Ovary (tissue), 9 donors: Measurements from ENCODE around the gene YDJC. TPM values are rescaled to one million over a fixed set of nuclear protein-coding genes. Genes with fewer than 3 reads are reported as not detected.
A peak's percentile ranks its signal among the peaks of the same experiment; 100 is the strongest.

Experiments
- DNase-seq, 5 donors: peaks; one replicate each; pipeline ENCODE4 v3.0.0-alpha.2; 2019 to 2020
- H3K27ac ChIP-seq, 2 donors: fragments of 200-600 bp; one replicate each; pipeline versions ENCODE4 v1.5.1 to v1.8.0; 2019 to 2022
- H3K27me3 ChIP-seq: fragments of 200-600 bp; one replicate; pipeline ENCODE4 v1.8.0; 2022
- H3K36me3 ChIP-seq: fragments of 200-600 bp; sonication (generic); one replicate; pipeline ENCODE4 v1.5.1; 2019
- H3K4me1 ChIP-seq: one replicate; pipeline ENCODE4 v1.8.1; 2013; ENCODE audit warnings: mild to moderate bottlenecking, moderate library complexity; ENCODE audit not compliant: insufficient read depth
- H3K4me3 ChIP-seq: fragments of 200-600 bp; sonication (generic); one replicate; pipeline ENCODE4 v1.5.1; 2017
- H3K9me3 ChIP-seq, 2 donors: fragments of 200-600 bp in 1 of 2; sonication (generic) in 1 of 2; one replicate each; pipeline versions ENCODE4 v1.5.1 to v1.8.1; 2013 to 2019; ENCODE audit warnings: mild to moderate bottlenecking in 1 of 2, moderate library complexity in 1 of 2
- EP300 ChIP-seq: sonication (generic); formaldehyde crosslinking; IDR thresholded peaks from one replicate; pipeline ENCODE4 v1.6.1; 2017; ENCODE audit warnings: antibody characterized with exemption
- POLR2A ChIP-seq: fragments of 450-650 bp; IDR thresholded peaks from one replicate; pipeline ENCODE4 v1.6.1; 2017; ENCODE audit warnings: antibody characterized with exemption, mild to moderate bottlenecking, moderate library complexity
- WGBS, 3 donors: extraction: QIAGEN DNeasy Blood & Tissue Kit in 1 of 3; methylation state at CpG; one replicate each; pipeline versions ENCODE4 v1.1.5 to v1.1.7; 2013 to 2017; 5-methylcytosine and 5-hydroxymethylcytosine counted together
- intact Hi-C, 4 donors: fragments of 100-400 bp; cut with DNase I; formaldehyde crosslinking; loops; one replicate each; pipeline versions ENCODE4 v1.11.0 to v1.15.1; 2022 to 2023
- polyA plus RNA-seq, 2 donors: library from polyadenylated mRNA; stranded (reverse); fragments of 200-250 nt in 1 of 2; fragments of 350-450 nt in 1 of 2; fragmentation: Illumina TruSeq in 1 of 2; extraction: RNeasy Lipid Tissue Mini Kit (QIAGEN cat#74804) in 1 of 2; gene quantifications; one replicate each; pipeline ENCODE4 v1.2.3, GENCODE V29; 2013 to 2014
- total RNA-seq, 7 donors: library from RNA; depleted of rRNA in 2 of 7; stranded (reverse); fragments of >200 nt in 2 of 7; fragmentation: NEBNext Ultra II Directional in 3 of 7; extraction: Animal tissue kit (Norgen Biotek cat#: 25700) in 3 of 7; gene quantifications; one replicate each; pipeline versions ENCODE4 v1.1.0 to v1.2.4, GENCODE V29; 2016 to 2023
- TF ChIP-seq, protein P1 (sequence below), 3 donors: fragments of 450-650 bp in 2 of 3; fragments of 200-600 bp in 1 of 3; IDR thresholded peaks; one replicate each; pipeline versions ENCODE4 v1.5.1 to v1.8.0; 2016 to 2022; ENCODE audit warnings: antibody characterized with exemption in 3 of 3, mild to moderate bottlenecking in 1 of 3
- donor health status: DM: no; HTN: no; CAD: no; lungs with moderate emphysema.
- donor health status: DM: no; HTN: no; CAD: no.
- donor health status: Bipolar disorder and iron deficiency.
- donor health status: DM: yes; HTN: yes; CAD: no.
- donor health status: DM: no; HTN: no; CAD: no.
- donor health status: DM: yes; HTN: yes; CAD: no.

Gene YDJC
- total and polyA plus RNA-seq, 9 donors = 1.8 to 45.1 (median 17.0) TPM

- TF ChIP-seq EP300 = no peak
- TF ChIP-seq POLR2A = no peak
- TF ChIP-seq, protein P1, sequence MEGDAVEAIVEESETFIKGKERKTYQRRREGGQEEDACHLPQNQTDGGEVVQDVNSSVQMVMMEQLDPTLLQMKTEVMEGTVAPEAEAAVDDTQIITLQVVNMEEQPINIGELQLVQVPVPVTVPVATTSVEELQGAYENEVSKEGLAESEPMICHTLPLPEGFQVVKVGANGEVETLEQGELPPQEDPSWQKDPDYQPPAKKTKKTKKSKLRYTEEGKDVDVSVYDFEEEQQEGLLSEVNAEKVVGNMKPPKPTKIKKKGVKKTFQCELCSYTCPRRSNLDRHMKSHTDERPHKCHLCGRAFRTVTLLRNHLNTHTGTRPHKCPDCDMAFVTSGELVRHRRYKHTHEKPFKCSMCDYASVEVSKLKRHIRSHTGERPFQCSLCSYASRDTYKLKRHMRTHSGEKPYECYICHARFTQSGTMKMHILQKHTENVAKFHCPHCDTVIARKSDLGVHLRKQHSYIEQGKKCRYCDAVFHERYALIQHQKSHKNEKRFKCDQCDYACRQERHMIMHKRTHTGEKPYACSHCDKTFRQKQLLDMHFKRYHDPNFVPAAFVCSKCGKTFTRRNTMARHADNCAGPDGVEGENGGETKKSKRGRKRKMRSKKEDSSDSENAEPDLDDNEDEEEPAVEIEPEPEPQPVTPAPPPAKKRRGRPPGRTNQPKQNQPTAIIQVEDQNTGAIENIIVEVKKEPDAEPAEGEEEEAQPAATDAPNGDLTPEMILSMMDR (IDR thresholded peaks at IDR 0.05) = no peak
- Histone ChIP-seq H3K27ac (no peak overlapping the region), H3K4me3 (peak overlapping the region; percentile 57), H3K27me3 (no peaks in the 10 kb centered on the region), H3K4me1 (peaks cover 7% of the 10 kb centered on the region), H3K36me3 (no peaks in the 10 kb centered on the region), H3K9me3 (no peaks in the 10 kb centered on the region)
- intact Hi-C loops = no loop called here
- no peak for DNase-seq
- 17 to 27% (median 18%) methylated on average over 20 to 40 of the region's 40 CpGs for WGBS, 3 donors
Measured at GRCh38 chr22:21652547-21653545, 23.0 kb upstream of the YDJC start.

GRCh38 chr22:21652010-21652546, 22.3 kb upstream of the YDJC start:
- peak; percentile 75 to 90 (median 84) for DNase-seq
- H3K36me3 ChIP-seq = no peaks in the 10 kb centered on the region
- WGBS, 3 donors = 0% methylated on average over 44 of the region's 44 CpGs
- TF ChIP-seq, protein P1 (IDR thresholded peaks at IDR 0.05) = no peak
- TF ChIP-seq POLR2A = no peak
- TF ChIP-seq EP300 = no peak
- H3K27ac ChIP-seq = no peak overlapping the region
- no peaks in the 10 kb centered on the region for H3K9me3 ChIP-seq
- no peaks in the 10 kb centered on the region for H3K27me3 ChIP-seq
- peak overlapping the region; percentile 57 for H3K4me3 ChIP-seq
- intact Hi-C loops = no loop called here
- peaks cover 7% of the 10 kb centered on the region for H3K4me1 ChIP-seq

DNA sequence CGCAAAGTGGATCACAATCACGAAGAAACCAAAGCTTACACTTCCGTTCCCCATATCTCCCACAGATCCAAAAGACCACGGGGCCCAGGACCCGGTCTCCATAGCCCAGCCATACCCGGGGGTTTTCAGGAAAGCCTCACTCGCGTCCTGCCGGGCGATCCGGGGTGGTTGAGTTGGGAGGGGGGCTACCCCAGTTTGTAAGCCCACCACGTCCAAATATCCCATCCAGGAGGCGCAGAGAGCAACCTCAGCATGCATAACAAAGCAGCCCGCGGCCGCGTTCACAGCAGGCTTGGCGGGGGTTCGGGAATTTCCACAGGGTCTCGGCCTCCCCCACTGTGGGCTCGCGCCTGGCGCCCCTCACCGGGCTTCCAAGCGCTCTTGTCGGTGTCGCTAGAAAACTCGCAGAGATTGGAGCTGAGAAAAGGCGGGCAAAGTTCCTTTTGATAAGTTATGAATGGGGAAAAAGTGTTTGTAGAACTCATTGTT, 21.7 kb upstream of the YDJC start:
- H3K27me3 ChIP-seq = no peaks in the 10 kb centered on the region
- WGBS, 3 donors = 0 to 2% (median 1%) methylated on average over 29 of the region's 29 CpGs
- no peak for DNase-seq
- peak overlapping the region; percentile 57 for H3K4me3 ChIP-seq
- no peak overlapping the region for H3K27ac ChIP-seq
- intact Hi-C loops = no loop called here
- TF ChIP-seq EP300 = no peak
- TF ChIP-seq POLR2A = no peak
- TF ChIP-seq, protein P1 (IDR thresholded peaks at IDR 0.05) = no peak
- H3K4me1 ChIP-seq = peaks cover 7% of the 10 kb centered on the region
- H3K9me3 ChIP-seq = no peaks in the 10 kb centered on the region
- no peaks in the 10 kb centered on the region for H3K36me3 ChIP-seq

- Histone ChIP-seq H3K4me3 (no peak overlapping the region), H3K27me3 (no peaks in the 10 kb centered on the region), H3K4me1 (peaks cover 7% of the 10 kb centered on the region), H3K27ac (no peak overlapping the region), H3K36me3 (no peaks in the 10 kb centered on the region), H3K9me3 (no peaks in the 10 kb centered on the region)
- intact Hi-C loops = no loop called here
- DNase-seq = no peak
- TF ChIP-seq POLR2A = no peak
- TF ChIP-seq, protein P1 (IDR thresholded peaks at IDR 0.05) = no peak
- TF ChIP-seq EP300 = no peak
- WGBS, 3 donors = 17 to 20% (median 17%) methylated on average over 6 of the region's 6 CpGs
Measured at GRCh38 chr22:21650823-21651520, 21.1 kb upstream of the YDJC start.
